GM18511 (cell line): Measurements from ENCODE around the gene ZFX.

Experiments
- ATAC-seq: cut with Tn5 transposase; IDR thresholded peaks from one replicate; pipeline ENCODE4 v1.9.1; 2021; ENCODE audit warnings: mild to moderate bottlenecking, moderate library complexity; ENCODE audit not compliant: unreplicated experiment

The ZFX gene

DNA sequence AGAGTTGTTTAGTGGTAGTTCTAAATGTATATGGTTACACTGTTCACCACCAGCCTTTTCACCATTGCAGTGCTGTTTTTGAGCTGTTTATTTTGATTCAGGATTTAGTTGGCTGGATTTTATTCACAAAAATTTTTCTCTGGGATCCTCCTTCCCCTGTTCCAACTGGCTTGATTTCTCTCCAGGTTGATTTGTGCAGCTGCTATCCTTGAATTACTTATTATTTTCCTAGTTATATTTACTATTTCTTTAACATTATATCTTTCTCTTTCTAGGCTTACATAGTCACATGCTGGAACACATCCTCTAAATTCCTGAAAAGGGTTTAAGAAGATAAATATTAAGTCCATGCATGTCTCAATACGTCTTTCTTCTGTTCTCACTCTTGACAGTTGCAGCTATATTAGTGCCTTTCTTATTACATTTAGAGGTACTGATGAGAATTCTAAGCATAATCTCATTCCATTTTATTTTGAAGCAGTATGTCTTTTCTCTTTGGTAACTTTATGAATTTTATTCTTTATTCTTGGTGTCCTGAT, 82.2 kb downstream of the ZFX start:
- no peak for ATAC-seq

DNA sequence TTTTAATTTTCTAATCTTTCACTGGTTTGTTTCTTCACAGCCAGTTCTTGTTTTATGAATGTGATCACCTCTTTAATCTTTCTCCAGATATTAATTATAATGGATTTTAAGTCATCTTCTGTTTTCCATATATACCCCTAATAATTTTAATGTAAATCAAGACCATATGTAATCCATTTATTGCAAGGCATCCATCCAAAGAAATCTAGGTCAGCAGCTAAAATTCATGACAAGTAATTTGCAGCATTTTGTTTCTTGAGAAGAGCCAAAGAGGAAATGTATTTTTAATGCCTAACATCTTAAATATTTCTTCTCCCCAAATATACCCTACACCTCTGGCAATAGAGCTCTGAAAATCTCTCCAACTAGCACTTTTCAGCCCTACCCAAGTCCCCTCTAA, 83.3 kb downstream of the ZFX start:
- ATAC-seq: no peak

DNA sequence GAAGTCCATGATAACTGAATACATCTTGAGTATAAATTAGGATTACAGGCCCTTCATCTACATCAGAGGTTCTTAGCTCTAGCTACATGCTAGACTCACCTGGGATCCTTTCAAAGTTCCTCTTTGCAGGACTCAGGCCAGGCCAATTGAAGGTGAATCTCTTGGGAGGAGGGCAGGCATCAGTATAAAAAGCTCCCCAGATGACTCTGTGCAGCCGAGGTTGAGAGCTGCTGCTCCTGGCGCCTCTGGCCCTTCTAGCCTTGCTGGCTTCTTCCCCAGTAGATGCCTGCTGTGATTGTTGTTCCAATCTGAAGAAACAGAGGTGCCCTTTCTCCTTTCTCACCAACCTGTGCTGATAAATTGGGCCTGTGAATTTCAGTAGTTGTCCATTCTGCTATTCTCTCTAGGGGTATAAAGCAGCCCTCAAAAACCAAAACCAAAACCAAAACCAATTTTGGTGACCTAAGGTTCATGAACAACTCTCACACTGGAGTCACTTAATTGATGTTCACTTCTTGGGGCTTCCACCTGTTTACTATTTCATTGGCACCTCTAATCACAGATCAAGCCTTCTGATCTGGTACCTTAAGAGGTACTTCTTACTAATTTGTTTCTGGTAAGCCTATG, 85.7 kb downstream of the ZFX start:
- ATAC-seq: peak; percentile 86

DNA sequence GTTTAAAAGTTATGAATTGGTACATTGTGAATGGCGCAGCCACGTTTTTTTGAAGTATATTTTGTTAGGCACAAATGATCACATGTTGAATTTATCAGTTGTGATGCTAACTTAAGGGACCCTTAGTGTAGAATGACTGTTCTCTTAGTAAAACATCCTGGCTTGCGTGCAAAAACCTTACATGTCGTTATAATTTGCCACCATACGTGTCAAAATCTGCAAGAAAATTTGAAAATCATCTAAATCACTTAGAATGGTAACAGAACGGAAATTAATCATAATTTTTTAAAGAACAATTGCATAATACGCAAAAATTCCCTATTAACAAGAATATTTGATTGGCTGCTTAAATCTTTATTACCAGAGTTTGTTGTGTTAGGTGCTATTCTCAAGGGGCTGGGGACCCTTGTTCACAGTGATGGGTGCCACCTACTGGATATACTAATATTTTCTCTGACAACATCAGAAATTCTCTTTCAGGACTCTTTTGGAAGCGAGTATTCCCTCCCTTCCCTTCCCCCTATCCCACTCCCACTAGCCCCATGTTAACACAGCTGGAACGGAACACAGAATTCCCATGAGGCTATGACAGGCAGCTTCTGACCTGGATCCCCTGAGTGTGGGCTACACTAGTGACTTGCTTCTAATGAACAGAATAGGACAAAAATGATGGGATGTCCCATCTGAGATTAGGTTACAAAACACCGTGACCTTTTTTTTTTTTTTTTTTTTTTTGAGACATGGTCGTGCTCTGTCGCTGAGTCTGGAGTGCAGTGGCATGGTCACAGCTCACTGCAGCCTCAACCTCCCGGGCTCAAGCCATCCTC, 92.5 kb downstream of the ZFX start:
- peak; percentile 24 for ATAC-seq

DNA sequence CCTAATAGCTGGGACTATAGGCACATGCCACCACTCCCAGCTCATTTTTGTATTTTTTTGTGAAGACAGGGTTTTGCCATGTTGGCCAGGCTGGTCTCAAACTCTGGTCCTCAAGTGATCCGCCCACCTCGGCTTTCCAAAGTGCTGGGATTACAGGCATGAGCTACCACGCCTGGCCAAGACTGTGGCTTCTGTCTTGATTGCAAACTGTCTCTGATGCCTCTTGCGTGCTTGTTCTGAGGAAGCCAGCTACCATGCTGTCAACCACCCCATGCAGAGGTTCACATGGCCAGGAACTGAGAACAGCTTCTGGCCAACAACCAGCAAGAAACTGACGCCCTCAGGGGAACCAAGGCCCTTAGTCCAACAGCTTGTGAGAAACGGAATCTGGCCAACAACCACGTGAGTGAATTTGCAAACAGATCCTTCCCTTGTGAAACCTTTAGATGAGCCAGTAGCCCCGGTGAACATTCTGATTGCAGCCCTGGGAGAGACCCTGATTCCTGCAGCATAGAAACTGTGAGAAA, 93.2 kb downstream of the ZFX start:
- peak; percentile 91 for ATAC-seq

DNA sequence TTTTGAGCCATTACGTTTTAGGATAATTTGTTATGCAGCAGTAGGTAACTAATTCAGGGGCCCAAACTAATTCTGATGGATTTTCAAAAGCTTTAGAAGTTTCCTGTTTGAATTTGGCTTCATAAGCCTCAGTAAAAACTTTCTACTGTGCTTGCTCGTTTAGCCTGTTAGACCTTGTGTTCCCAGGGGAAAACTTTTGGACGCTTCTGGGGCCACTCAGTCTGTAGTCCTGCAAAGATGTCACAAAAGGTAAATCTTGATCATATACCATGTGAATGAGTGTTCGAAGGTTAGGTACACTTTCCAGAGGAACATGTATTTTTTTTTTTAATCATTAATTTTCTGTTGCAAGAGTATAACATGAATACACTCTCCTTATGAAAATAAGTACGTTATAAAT, 93.7 kb downstream of the ZFX start:
- ATAC-seq: peak; percentile 39

DNA sequence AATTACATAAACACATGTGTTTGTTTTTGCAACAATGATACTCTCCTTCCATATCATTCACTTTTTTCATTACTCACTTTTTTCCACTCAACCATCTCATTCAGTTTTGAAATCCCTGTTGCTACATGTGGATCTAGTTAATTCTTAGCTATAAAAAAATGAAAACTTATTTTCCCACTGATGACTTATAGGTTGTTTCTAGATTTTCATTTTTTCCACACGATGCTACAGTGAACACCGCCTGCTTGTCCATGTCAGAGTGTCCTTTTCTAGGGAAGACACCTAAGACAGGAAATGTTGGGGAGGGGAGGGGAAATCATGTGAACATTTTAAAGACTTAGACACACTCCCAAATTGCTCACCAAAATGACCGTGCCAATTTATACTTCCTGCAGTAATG, 94.2 kb downstream of the ZFX start:
- ATAC-seq: no peak

DNA sequence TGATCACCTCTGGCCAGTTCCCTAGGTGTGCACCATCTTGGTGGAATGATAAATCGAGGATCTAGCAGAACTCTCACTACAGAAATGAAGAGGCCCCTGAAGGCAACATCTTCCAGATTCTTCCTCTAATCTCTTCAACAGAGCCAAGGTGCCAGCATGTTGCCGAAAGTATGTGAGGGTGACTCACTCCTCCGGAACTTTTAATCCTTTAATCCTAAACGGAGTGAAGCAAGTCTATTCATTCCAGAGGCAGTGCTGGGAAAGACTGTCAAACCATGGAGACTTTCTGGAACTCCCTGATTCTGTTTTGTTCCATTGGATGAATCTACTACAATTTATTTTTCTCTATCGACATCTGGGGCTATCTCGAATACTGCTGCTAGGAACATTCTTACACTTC, 95.7 kb downstream of the ZFX start:
- ATAC-seq: no peak

DNA sequence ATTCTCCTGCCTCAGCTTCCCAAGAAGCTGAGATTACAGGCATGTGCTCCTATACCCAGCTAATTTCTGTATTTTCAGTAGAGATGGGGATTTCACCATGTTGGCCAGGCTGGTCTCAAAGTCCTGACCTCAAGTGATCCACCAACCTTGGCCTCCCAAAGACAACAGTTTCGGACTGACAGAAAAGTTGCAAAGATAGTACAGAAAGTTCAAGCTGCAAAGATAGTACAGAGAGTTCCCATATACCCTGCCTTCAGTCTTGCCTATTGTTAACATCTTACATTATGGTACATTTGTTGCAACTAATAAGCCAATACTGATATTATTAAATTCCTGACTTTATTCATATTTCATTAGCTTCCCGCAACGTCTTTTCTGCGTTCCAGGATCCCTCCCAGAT, 98.5 kb downstream of the ZFX start:
- peak; percentile 41 for ATAC-seq

DNA sequence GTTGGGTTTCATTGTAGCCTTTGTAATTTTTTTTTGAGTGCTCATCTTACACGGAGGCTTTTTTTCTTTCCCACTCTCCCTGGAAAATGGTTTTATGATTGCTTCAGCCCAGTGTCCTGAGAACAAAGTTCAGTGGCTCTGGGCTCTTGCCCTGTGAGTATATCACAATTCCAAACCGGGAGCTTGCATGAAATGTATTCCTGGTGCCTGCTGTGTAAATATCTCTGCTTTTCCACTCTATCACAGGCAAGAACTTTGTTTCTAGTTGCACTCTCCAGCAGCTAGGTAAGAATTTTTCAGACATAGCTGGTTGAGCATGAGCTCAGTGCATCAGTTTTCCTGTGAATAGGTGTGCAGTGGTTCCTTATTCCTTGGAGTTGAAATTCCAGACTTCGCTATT, 103.5 kb downstream of the ZFX start:
- no peak for ATAC-seq

DNA sequence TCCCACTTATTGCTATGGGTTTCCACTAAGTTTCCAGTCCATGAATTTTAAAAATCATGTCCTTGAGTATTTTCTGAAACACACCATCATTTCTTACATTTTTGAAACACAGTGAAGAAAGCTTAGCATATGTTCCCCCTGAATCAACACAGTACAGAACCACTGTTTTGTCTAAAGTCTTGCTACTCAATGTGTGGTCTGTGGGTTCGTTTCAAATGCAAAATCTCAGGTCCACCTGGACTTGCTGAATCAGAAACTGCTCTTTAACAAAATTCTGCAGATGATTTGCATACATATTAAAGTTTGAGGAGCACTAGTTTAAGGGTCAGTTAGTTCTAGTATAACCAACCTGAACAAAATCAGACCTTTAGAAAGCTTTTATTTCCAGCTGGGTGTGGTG, 103.9 kb downstream of the ZFX start:
- ATAC-seq: peak; percentile 69

DNA sequence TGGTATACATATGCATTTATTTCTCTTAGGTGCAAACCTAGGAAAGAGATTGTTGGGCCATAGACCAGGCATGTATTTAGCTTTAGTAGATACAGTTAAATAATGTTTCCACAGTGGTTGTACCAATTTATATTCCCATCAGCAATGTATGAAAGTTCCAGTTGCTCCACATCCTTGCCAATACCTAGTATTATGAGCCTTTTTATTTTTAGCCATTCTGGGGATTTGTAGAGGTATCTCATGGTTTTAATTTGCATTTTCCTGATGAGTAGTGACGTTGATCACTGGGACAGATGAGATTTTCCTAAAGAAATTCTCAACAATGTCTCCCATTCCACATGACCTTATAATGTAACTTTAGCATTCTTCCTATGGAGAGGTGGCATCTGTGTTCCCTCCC, 107.5 kb downstream of the ZFX start:
- ATAC-seq: no peak

DNA sequence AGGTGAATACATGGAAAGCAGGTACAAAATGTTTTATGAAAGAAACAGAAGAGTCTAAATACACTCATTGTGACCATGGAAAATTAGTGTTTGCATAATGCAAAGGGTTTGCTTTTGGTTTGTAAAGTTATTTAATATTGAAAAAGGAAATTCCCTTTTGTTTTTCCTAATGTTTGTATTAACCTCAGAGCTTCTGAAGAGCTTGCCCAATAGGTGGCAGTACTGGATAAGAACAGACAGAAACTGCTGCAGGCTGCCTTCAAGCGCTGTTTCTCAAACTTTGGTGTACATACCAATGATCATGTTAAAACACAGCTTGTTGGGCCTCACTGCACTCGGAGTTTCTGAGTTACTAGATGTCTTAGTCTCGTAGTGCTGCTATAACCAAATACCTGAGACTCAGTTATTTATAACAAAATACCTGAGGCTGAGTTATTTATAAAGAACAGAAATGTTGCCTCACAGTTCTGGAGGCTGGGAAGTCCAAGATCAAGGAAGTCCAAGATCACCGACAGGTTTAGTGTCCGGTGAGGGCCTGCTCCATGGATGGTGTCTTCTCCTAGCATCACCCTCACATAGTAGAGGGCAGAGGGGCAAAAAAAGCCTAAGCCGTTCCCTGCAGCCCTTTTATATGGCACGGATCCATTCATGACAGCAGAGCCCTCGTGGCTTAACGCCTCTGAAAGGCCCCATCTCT, 110.2 kb downstream of the ZFX start:
- peak; percentile 49 for ATAC-seq

DNA sequence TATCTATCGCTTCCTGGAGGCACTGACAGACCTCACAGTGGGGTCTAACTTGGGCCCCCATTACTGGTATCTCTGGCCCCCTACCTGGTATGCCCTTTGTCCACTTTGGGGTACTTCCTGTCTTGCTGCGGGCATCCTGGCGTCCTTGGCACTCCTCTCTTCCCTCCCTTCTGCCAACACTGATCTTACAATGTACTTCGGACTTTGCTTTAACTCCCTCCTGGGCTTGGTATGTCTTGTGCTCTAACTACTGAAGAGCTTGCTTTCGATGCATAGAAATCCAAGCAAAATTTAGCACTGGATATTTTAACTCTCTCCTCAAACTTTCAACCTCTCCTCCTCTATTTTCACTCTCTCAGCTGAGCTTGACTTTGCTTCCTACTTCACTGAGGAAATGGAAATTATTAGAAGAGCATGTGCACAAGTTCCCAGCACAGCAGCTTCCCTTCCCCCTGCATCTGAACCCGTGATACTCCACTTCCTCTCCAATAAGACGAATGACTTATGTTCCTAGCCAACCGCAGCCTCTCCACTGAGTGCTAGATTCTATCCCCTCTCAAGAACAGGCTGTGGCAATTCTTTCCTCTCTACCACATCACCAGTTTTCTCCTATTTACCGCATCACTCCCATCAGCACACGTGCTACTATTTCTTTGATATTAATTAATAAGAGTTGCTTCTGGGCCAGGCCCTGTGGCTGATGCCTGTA, 111.5 kb downstream of the ZFX start:
- ATAC-seq: peak; percentile 80

DNA sequence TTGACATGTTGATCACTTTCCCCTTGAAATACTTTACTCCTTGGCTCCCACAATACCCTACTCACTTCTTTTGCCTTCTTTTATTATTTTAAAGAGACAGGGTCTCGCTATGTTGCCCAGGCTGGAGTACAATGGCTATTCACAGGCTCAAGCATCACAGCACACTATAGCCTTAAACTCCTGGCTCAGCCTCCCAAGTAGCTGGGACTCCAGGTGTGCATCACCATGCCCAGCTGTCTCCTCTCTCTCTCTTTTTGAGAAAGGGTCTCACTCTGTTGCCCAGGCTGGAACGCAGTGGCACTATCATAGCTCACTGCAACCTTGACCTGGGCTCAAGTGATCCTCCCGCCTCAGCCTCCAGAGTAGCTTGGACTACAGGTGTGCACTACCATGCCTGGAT, 112.8 kb downstream of the ZFX start:
- ATAC-seq: no peak

DNA sequence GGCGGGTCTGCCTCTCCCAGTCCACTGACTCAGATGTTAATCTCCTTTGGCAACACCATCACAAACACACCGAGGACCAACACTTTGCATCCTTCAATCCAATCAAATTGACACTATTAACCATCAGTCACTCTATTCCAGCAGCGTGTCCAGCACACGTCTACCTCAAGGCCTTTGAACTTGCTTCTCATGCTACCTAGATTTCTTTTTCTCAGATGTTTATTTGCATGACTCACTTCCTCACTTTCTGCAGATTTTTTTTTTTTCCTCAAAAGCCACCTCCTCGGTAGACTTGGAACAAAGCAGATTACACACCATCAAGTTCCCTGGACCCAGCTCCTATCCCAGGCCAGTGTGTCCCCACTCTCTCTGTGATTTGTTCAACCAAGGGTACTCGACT, 114.9 kb downstream of the ZFX start:
- ATAC-seq: no peak
